OCI-LY7 (cell line): ENCODE measurements around the gene SYK.

Experiments used
- EZH2phosphoT487 ChIP-seq: fragments of 200-600 bp; sonication (generic); IDR thresholded peaks from 2 replicates; pipeline ENCODE4 v1.6.1; 2018; ENCODE audit warnings: low read depth, borderline replicate concordance, mild to moderate bottlenecking, mixed run types, antibody characterized with exemption, low read length, moderate library complexity, mixed read lengths
- TF ChIP-seq, protein P1 (sequence below): fragments of 200-600 bp; sonication (generic); conservative IDR thresholded peaks from 2 replicates; pipeline ENCODE4 v1.5.1; 2014; ENCODE audit warnings: mild to moderate bottlenecking, antibody characterized with exemption, low read length, moderate library complexity, mixed read lengths

GRCh38 chr9:90815183-90815943, 13.7 kb downstream of the SYK start:
- TF ChIP-seq, protein P1, sequence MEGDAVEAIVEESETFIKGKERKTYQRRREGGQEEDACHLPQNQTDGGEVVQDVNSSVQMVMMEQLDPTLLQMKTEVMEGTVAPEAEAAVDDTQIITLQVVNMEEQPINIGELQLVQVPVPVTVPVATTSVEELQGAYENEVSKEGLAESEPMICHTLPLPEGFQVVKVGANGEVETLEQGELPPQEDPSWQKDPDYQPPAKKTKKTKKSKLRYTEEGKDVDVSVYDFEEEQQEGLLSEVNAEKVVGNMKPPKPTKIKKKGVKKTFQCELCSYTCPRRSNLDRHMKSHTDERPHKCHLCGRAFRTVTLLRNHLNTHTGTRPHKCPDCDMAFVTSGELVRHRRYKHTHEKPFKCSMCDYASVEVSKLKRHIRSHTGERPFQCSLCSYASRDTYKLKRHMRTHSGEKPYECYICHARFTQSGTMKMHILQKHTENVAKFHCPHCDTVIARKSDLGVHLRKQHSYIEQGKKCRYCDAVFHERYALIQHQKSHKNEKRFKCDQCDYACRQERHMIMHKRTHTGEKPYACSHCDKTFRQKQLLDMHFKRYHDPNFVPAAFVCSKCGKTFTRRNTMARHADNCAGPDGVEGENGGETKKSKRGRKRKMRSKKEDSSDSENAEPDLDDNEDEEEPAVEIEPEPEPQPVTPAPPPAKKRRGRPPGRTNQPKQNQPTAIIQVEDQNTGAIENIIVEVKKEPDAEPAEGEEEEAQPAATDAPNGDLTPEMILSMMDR = no peak
- TF ChIP-seq EZH2phosphoT487 = no peak
